Measurements from ENCODE around the gene WRNIP1.

WRNIP1 gene

DNA sequence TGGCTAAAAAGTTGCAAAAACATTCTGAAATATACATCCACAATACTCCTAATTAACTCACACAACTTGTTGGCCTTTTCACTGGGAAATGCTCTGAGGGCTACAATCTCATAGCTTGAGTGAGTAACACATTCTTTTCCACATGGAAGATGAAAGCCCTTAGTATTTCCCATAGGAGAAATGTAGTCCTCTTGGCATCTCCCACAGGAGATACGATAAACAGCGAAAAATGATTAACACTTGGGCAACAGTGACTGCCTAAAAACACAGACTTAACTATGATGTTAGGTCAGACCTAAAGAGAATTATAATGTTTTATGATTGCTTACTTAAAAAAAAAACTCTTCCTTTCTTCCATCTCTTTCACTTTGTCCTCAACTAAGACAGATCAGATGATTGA, 23.4 kb upstream of the WRNIP1 start:
- ATAC-seq = no peak
- TF ChIP-seq BACH2 (CRISPR knock-in tag; IDR thresholded peaks at IDR 0.05; ENCODE audit: borderline replicate concordance) = no peak
- no peak for TF ChIP-seq CSDC2 (CRISPR knock-in tag; IDR thresholded peaks at IDR 0.05)
- no peak for TF ChIP-seq OSR1 (CRISPR knock-in tag; IDR thresholded peaks at IDR 0.05)
- TF ChIP-seq, protein P1, sequence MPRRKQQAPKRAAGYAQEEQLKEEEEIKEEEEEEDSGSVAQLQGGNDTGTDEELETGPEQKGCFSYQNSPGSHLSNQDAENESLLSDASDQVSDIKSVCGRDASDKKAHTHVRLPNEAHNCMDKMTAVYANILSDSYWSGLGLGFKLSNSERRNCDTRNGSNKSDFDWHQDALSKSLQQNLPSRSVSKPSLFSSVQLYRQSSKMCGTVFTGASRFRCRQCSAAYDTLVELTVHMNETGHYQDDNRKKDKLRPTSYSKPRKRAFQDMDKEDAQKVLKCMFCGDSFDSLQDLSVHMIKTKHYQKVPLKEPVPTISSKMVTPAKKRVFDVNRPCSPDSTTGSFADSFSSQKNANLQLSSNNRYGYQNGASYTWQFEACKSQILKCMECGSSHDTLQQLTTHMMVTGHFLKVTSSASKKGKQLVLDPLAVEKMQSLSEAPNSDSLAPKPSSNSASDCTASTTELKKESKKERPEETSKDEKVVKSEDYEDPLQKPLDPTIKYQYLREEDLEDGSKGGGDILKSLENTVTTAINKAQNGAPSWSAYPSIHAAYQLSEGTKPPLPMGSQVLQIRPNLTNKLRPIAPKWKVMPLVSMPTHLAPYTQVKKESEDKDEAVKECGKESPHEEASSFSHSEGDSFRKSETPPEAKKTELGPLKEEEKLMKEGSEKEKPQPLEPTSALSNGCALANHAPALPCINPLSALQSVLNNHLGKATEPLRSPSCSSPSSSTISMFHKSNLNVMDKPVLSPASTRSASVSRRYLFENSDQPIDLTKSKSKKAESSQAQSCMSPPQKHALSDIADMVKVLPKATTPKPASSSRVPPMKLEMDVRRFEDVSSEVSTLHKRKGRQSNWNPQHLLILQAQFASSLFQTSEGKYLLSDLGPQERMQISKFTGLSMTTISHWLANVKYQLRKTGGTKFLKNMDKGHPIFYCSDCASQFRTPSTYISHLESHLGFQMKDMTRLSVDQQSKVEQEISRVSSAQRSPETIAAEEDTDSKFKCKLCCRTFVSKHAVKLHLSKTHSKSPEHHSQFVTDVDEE (CRISPR knock-in tag; IDR thresholded peaks at IDR 0.05) = no peak
- TF ChIP-seq, protein P2, sequence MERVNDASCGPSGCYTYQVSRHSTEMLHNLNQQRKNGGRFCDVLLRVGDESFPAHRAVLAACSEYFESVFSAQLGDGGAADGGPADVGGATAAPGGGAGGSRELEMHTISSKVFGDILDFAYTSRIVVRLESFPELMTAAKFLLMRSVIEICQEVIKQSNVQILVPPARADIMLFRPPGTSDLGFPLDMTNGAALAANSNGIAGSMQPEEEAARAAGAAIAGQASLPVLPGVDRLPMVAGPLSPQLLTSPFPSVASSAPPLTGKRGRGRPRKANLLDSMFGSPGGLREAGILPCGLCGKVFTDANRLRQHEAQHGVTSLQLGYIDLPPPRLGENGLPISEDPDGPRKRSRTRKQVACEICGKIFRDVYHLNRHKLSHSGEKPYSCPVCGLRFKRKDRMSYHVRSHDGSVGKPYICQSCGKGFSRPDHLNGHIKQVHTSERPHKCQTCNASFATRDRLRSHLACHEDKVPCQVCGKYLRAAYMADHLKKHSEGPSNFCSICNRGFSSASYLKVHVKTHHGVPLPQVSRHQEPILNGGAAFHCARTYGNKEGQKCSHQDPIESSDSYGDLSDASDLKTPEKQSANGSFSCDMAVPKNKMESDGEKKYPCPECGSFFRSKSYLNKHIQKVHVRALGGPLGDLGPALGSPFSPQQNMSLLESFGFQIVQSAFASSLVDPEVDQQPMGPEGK (CRISPR knock-in tag; IDR thresholded peaks at IDR 0.05; ENCODE audit: borderline replicate concordance) = no peak
- TF ChIP-seq TOX (CRISPR knock-in tag; IDR thresholded peaks at IDR 0.05; ENCODE audit: borderline replicate concordance) = no peak
- TF ChIP-seq, protein P3, sequence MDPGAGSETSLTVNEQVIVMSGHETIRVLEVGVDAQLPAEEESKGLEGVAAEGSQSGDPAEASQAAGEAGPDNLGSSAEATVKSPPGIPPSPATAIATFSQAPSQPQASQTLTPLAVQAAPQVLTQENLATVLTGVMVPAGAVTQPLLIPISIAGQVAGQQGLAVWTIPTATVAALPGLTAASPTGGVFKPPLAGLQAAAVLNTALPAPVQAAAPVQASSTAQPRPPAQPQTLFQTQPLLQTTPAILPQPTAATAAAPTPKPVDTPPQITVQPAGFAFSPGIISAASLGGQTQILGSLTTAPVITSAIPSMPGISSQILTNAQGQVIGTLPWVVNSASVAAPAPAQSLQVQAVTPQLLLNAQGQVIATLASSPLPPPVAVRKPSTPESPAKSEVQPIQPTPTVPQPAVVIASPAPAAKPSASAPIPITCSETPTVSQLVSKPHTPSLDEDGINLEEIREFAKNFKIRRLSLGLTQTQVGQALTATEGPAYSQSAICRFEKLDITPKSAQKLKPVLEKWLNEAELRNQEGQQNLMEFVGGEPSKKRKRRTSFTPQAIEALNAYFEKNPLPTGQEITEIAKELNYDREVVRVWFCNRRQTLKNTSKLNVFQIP (CRISPR knock-in tag; IDR thresholded peaks at IDR 0.05; ENCODE audit: borderline replicate concordance, low read depth) = no peak
- TF ChIP-seq ZNF8 (CRISPR knock-in tag; IDR thresholded peaks at IDR 0.05) = no peak
- TF ChIP-seq ISL1 (CRISPR knock-in tag; IDR thresholded peaks at IDR 0.05) = no peak
- TF ChIP-seq ARNTL (CRISPR knock-in tag; IDR thresholded peaks at IDR 0.05; ENCODE audit: borderline replicate concordance, low read depth) = no peak
- TF ChIP-seq SNAI2 (CRISPR knock-in tag; IDR thresholded peaks at IDR 0.05) = no peak
- no peak for TF ChIP-seq GLIS3 (CRISPR knock-in tag; IDR thresholded peaks at IDR 0.05)
- TF ChIP-seq RARB (CRISPR knock-in tag; IDR thresholded peaks at IDR 0.05) = no peak
- TF ChIP-seq TCF4 (CRISPR knock-in tag; IDR thresholded peaks at IDR 0.05; ENCODE audit: borderline replicate concordance) = no peak
- TF ChIP-seq, protein P4, sequence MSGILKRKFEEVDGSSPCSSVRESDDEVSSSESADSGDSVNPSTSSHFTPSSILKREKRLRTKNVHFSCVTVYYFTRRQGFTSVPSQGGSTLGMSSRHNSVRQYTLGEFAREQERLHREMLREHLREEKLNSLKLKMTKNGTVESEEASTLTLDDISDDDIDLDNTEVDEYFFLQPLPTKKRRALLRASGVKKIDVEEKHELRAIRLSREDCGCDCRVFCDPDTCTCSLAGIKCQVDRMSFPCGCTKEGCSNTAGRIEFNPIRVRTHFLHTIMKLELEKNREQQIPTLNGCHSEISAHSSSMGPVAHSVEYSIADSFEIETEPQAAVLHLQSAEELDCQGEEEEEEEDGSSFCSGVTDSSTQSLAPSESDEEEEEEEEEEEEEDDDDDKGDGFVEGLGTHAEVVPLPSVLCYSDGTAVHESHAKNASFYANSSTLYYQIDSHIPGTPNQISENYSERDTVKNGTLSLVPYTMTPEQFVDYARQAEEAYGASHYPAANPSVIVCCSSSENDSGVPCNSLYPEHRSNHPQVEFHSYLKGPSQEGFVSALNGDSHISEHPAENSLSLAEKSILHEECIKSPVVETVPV (CRISPR knock-in tag; IDR thresholded peaks at IDR 0.05) = no peak
- TF ChIP-seq, protein P5, sequence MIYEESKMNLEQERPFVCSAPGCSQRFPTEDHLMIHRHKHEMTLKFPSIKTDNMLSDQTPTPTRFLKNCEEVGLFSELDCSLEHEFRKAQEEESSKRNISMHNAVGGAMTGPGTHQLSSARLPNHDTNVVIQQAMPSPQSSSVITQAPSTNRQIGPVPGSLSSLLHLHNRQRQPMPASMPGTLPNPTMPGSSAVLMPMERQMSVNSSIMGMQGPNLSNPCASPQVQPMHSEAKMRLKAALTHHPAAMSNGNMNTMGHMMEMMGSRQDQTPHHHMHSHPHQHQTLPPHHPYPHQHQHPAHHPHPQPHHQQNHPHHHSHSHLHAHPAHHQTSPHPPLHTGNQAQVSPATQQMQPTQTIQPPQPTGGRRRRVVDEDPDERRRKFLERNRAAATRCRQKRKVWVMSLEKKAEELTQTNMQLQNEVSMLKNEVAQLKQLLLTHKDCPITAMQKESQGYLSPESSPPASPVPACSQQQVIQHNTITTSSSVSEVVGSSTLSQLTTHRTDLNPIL (CRISPR knock-in tag; IDR thresholded peaks at IDR 0.05; ENCODE audit: low read depth) = no peak
- TF ChIP-seq ZFP3 (CRISPR knock-in tag; IDR thresholded peaks at IDR 0.05) = no peak

DNA sequence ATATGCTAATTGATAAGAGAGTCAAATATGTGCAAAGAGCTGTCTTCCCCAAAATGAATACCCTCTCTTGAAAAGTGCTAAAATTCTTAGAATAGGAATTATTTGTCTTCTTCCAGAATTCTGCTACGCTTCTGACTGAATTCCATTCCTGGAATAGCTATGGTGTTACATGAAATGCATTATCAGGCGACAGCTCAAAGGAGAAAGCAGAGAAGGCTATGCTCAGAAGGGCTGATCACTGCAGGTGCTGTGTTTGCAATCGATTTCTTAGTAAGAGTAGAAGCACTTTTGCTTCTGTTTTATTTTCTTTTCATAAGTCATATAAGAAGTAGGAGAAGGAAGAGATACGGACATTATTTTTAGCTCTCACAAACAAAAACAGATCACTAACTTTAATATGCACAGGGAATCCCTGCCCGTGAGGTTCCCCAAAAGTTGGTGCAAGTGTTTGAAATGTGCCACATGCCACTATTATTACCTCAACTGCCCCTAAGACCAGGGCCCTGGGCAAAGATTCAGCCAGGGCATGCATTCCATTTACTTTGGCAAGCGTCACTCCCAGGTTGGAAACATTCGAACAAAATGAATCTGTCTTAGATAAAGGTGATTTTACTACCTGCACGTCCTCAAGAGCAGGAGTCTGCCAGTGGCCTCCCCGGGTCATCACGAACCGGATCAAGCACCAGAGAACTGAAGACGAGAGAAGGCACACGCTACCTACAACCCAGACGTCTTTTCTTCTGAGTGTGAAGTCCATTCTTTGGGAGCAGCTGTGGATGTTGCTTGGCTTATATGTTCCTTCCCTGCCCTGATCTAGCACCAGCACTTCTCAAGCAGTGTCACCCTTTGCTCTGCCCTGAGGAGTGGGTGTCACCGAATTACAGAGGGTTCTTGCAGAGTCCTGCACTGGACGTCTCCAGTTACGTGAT, 21.6 kb upstream of the WRNIP1 start:
- ATAC-seq = no peak
- TF ChIP-seq ZFP3 (CRISPR knock-in tag; IDR thresholded peaks at IDR 0.05) (no peak), ZNF8 (CRISPR knock-in tag; IDR thresholded peaks at IDR 0.05) (no peak), ZFP30 (CRISPR knock-in tag; IDR thresholded peaks at IDR 0.05) (no peak), ZNF70 (CRISPR knock-in tag; IDR thresholded peaks at IDR 0.05) (no peak), GLIS3 (CRISPR knock-in tag; IDR thresholded peaks at IDR 0.05) (no peak), TCF4 (CRISPR knock-in tag; IDR thresholded peaks at IDR 0.05; ENCODE audit: borderline replicate concordance) (no peak), ARNTL (CRISPR knock-in tag; IDR thresholded peaks at IDR 0.05; ENCODE audit: borderline replicate concordance, low read depth) (no peak), ZNF565 (CRISPR knock-in tag; conservative IDR thresholded peaks at IDR 0.05; ENCODE audit: low read depth) (no peak), CSDC2 (CRISPR knock-in tag; IDR thresholded peaks at IDR 0.05) (no peak), BACH2 (CRISPR knock-in tag; IDR thresholded peaks at IDR 0.05; ENCODE audit: borderline replicate concordance) (no peak), SNAI2 (CRISPR knock-in tag; IDR thresholded peaks at IDR 0.05) (no peak), PPARA (CRISPR knock-in tag; IDR thresholded peaks at IDR 0.05; ENCODE audit: borderline replicate concordance) (no peak)
- TF ChIP-seq, protein P5 (CRISPR knock-in tag; IDR thresholded peaks at IDR 0.05; ENCODE audit: low read depth) = no peak
- TF ChIP-seq, protein P4 (CRISPR knock-in tag; IDR thresholded peaks at IDR 0.05) = no peak
- TF ChIP-seq, protein P2 (CRISPR knock-in tag; IDR thresholded peaks at IDR 0.05; ENCODE audit: borderline replicate concordance) = no peak
